ENCODE data around the gene PRPH2.

The PRPH2 gene

GRCh38 chr6:42726485-42727086 is 4.2 kb upstream of the PRPH2 start:
- peak; percentile 94 for TF ChIP-seq CTCF (IDR thresholded peaks at IDR 0.05)
- TF ChIP-seq ZFX (IDR thresholded peaks at IDR 0.05; ENCODE audit: borderline replicate concordance), result no peak
- no peak overlapping the region for H3K27ac ChIP-seq

GRCh38 chr6:42726026-42726425 is 3.6 kb upstream of the PRPH2 start:
- no peak overlapping the region for H3K27ac ChIP-seq
- no peak for TF ChIP-seq CTCF (IDR thresholded peaks at IDR 0.05)
- TF ChIP-seq ZFX (IDR thresholded peaks at IDR 0.05; ENCODE audit: borderline replicate concordance), result no peak

- TF ChIP-seq ZFX (IDR thresholded peaks at IDR 0.05; ENCODE audit: borderline replicate concordance) (no peak), CTCF (IDR thresholded peaks at IDR 0.05) (no peak)
Measured at GRCh38 chr6:42724825-42725224, 2.4 kb upstream of the PRPH2 start.

GRCh38 chr6:42720739-42721138 is 1.7 kb downstream of the PRPH2 start:
- no peak overlapping the region for H3K27ac ChIP-seq
- TF ChIP-seq ZFX (IDR thresholded peaks at IDR 0.05; ENCODE audit: borderline replicate concordance) (no peak), CTCF (IDR thresholded peaks at IDR 0.05) (no peak)

More at GRCh38 chr6:42724825-42725224, 2.4 kb upstream of the PRPH2 start:
- no peak overlapping the region for H3K27ac ChIP-seq

GRCh38 chr6:42715871-42716270 is 6.5 kb downstream of the PRPH2 start:
- H3K27ac ChIP-seq, result no peak overlapping the region
- no peak for TF ChIP-seq CTCF (IDR thresholded peaks at IDR 0.05)
- no peak for TF ChIP-seq ZFX (IDR thresholded peaks at IDR 0.05; ENCODE audit: borderline replicate concordance)

- TF ChIP-seq CTCF (IDR thresholded peaks at IDR 0.05), result no peak
- TF ChIP-seq ZFX (IDR thresholded peaks at IDR 0.05; ENCODE audit: borderline replicate concordance), result no peak
- H3K27ac ChIP-seq, result no peak overlapping the region
Measured at GRCh38 chr6:42714098-42714761, 8.2 kb downstream of the PRPH2 start.

GRCh38 chr6:42711930-42712329 is 10.5 kb downstream of the PRPH2 start:
- TF ChIP-seq CTCF (IDR thresholded peaks at IDR 0.05) (no peak), ZFX (IDR thresholded peaks at IDR 0.05; ENCODE audit: borderline replicate concordance) (no peak)
- H3K27ac ChIP-seq, result no peak overlapping the region
